Activated gamma-delta T cell treated with Interleukin-2 at 50 U/mL for 16 hours (primary cell): ENCODE results near the gene TTLL9.
"Not testable (repeated sequence)": the region's sequence is repeated elsewhere in the genome, so short reads cannot be mapped to it uniquely, and the experiment has no call there.

ENCODE experiments used
- DNase-seq: peaks from one replicate; pipeline ENCODE4 v3.0.0-alpha.2; 2020

TTLL9 gene

GRCh38 chr20:31869942-31870725 lies at the start of gene TTLL9, which contains the start of gene DUSP15:
TSS of gene TTLL9 (plus strand) at chr20:31870634. CDS start at chr20:31871127, 493 bp downstream.
TSS of gene DUSP15 (minus strand) at chr20:31870527. CDS start at chr20:31870337, 190 bp downstream.
- DNase-seq = no peak

DNA sequence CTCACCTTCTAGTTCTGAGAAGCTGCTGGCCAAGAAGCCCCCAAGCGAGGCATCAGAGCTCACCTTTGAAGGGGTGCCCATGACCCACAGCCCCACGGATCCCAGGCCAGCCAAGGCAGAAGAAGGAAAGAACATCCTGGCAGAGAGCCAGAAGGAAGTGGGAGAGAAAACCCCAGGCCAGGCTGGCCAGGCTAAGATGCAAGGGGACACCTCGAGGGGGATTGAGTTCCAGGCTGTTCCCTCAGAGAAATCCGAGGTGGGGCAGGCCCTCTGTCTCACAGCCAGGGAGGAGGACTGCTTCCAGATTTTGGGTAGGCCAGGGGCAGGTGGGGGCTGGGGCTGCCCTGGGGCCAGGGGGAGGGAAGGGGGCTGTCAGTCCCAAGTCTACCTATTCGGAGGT lies 49.0 kb upstream of the TTLL9 start:
- no peak for DNase-seq

DNA sequence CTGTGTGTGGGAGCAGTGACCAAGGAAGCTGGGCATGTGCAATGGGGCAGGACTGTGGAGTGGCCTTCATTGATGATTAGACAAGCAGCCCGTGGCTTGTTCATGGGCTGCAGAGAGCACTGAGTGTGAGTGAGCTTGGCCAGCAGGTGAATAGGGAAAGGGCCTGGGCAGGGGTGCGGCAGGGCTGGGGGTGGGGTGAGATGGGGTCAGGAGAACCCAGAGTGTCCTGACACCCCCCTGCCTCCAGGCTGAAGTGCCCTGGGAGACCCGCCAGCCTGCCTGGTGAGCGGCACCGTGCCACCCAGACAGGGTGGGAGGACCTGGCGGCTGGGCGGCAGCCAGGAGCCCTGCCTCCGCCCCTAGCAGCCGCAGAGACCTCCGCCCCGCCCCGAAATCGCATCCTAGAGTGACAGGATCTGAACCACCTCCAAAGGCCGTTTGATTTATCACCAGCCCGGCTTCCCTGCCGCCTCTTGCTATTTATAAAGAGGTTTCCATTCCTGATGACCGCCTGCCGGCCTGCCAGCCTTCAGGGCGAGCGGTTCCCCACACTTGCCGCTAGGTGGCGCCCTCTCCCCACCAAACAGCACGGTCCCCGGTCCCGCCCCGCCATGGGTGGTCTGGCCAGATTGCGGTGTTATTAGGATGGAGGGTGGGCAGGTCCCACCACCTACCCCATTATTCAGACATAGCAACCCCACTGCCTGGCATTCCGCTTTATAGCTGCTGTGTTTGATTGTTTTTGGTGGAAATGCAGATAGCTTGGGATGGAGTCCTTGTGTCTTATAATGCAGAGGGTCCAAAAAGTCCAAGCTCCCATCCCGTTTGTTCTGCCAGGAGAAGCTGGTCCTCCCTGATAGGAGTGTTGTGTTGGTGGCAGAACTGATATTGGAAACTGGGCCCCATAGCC lies 47.8 kb upstream of the TTLL9 start:
- DNase-seq = peak; percentile 79

DNA sequence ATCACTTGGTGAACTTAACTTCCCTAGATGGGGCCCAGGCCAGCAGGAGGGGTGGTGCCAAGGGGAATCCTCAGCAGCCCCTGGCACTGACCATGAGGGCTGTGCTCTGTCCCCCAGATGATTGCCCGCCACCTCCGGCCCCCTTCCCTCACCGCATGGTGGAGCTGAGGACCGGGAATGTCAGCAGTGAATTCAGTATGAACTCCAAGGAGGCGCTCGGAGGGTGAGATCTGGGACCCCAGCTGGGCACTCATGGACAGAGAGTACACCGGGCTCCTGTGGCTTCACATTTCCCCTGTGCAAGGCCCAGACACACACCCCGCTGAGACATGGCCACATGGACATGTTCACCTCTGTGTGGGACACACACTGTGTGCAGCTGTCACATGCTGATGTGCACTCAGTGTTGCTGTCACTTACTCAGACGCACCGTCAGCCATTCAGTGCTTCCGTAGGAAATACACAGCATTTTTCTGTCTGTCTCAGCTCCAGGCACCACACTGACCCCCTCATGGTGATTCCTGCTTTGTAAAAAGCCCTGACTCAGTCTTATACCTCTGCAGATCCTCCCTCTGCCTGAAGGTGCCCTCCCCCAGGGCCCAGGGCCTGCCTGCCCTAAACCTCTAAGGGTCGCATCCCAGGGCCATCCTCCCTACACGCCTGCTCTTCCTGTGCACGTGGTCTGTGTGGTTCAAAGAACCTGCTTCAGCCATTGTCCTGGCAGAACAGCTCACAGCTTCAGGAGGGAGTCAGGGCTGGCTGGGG lies 46.9 kb upstream of the TTLL9 start:
- DNase-seq = no peak

- no peak for DNase-seq
Measured at GRCh38 chr20:31824125-31824485, 46.3 kb upstream of the TTLL9 start.

DNA sequence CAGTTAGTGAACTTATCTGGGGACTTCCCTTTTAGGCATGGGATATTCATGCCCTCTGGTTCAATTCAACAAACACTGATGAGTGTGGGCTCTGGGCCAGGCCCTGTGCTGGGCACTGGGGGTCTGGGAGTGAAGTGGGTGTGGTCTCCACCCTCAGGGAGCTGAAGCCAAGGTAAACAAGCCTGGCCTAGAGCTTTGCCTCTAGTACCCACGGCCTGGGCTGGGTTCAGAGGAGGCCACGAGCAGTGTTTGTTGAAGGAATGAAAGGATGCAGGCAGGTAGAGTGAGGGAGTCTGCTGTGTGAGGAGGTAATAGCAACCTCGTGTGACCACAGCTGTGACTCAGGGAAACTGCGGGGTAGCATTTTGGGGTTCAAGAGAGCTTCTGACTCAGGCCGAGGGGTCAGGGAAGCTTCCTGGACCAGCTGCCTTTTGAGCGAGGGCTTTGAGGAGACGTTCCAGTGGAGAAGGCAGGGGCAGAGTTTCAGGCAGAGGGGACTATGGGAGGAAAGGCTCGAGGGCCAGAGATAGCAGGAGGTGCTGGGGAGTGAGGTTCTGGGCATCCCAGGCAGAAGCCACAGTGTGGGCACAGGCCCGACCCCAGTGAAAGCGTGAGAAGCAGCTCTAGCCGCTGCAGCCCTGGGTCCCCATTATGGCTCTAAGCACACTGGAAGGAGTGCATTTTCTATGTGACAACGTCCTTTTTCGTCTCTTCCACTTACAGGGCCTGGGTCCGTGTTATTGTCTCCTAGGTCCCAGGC lies 45.7 kb upstream of the TTLL9 start:
- DNase-seq = no peak

GRCh38 chr20:31826074-31826473 lies 44.4 kb upstream of the TTLL9 start:
- DNase-seq = no peak

- no peak for DNase-seq
Measured at GRCh38 chr20:31827059-31827458, 43.4 kb upstream of the TTLL9 start.

DNA sequence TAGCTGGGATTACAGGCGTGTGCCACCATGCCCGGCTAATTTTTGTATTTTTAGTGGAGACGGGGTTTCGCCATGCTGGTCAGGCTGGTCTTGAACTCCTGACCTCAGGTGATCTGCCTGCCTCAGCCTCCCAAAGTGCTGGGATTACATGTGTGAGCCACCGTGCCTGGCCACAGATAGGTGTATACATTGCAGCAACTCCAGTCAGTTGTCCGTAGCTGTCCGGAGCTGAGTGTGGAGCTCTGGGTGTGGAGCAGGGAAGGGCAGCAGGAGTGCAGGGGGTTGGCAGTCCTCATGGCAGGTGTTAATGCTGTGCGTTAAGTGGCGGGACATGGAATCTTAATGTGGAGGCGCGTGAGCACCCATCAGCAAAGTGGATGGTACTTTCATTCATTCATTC lies 42.4 kb upstream of the TTLL9 start:
- not testable (repeated sequence) for DNase-seq

DNA sequence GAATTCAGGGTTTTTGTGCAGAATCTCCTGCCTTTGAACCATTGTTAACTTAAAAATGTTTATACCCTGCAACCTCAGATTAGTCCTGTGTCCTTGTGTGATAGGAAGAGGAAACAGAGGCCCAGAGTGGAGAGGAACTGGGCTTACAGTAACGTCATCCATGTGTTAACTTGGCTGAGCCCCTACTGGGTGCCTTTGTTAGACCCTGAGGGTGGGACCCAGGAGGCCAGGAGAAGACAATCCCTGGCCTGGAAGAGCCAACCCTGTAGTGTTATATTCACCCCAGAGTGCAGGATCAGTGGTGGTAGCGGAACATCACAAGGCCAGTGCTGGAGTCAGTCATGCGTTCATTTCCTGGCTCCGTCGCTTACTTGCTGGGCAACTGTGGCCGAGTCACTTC lies 40.7 kb upstream of the TTLL9 start:
- no peak for DNase-seq

- DNase-seq = no peak
Measured at GRCh38 chr20:31830406-31830981, 39.9 kb upstream of the TTLL9 start.

GRCh38 chr20:31831211-31831610 lies 39.2 kb upstream of the TTLL9 start:
- no peak for DNase-seq

GRCh38 chr20:31831771-31832306 lies 38.6 kb upstream of the TTLL9 start:
- DNase-seq = no peak

DNA sequence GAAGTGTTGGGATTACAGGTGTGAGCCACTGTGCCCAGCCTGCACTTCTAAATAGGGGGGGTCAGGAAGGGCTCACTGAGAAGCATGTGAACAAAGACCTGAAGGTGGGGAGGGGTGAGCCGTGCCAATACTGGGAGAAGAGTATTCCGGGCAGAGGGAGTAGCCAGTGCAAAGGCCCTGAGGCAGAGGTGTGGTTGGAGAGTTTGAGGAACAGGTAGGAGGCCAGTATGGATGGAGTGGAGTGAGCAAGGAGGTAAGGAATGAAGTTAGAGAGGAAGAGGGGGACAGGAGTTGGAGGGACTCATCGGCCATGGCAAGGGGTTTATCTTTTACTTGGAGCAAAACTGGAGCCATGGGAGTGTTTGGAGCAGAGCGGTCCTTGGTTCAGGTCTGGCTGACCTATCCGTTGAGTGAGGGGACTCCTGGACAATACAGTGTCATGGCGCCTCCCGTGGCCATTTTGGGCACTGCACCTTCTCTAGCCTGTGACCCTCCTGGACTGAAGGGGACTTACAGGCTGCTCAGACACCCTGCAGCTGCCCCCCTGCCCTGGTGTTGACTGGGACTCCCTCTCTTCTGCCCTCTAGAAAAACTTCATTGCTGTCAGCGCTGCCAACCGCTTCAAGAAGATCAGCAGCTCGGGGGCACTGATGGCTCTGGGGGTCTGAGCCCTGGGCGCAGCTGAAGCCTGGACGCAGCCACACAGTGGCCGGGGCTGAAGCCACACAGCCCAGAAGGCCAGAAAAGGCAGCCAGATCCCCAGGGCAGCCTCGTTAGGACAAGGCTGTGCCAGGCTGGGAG lies 37.1 kb upstream of the TTLL9 start:
- DNase-seq = peak; percentile 60

GRCh38 chr20:31833931-31834521 lies 36.4 kb upstream of the TTLL9 start:
- DNase-seq = no peak

DNA sequence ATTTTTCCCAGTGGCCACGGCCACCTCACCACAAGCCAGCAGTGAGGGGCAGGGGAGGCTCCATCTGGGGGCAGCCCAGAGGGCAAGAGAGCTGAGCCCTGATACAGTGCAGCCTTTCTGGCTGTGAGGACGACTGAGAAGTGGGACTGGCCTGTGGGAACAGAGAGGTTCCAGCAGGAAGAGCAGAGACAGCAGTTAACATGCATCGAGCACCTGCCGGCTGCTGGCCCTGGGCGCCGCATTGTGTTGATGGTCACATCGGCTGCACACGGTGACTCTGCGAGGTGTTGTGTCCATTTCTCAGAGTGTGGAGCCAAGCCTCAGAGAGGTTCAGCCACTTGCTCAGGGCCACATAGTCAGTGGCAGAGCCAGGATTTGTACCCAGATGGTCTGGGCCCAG lies 34.9 kb upstream of the TTLL9 start:
- no peak for DNase-seq

GRCh38 chr20:31835977-31836852 lies 34.2 kb upstream of the TTLL9 start:
- DNase-seq = peak; percentile 23

DNA sequence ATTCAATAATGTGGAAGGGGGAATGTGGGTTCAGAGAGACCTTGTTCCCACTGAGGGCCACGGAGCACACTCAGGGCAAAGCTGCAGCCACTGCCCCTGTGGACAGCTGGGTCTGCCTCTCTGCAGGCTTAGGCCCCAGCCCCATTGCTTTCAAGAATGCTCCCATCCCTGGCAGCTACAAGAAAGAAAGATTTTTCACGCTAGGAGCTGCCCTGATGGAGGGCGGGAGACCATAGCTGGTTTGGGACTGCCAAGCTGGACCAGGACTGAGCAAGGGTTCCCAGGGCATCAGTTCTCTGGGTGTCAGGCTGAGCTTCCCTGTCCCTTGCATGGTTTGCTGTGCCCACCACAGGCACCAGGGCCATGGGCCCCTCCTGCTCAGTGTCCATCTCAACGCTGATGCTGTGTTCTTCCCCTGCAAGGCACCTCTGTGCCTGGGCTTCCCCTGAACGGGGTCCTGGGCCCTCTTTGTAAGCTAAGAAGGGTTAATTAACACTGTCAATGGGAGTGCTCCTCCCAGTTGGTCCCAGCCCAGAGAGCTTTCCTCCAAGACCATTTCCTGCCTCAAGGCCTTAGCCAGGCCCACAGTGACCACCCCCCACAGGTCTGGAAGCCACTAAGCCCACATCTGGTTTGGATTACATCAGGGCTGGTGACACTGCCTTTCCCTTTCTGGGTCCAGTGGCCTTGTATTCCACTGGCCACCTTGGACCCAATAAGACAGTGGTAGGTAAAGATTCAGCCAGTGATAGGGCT lies 33.4 kb upstream of the TTLL9 start:
- DNase-seq = no peak
